Mucosa of descending colon (tissue), 3 donors: ENCODE data around the gene SERPINH1. TPM values are rescaled to one million over a fixed set of nuclear protein-coding genes. Genes with fewer than 3 reads are reported as not detected.

ENCODE experiments used
- ATAC-seq: fragments of 200-7000 bp; cut with Tn5 transposase; one replicate; pipeline ENCODE4 v1.9.1; 2020; ENCODE audit warnings: mild to moderate bottlenecking, moderate library complexity
- DNase-seq, 3 donors: peaks; one replicate each; pipeline ENCODE4 v3.0.0-alpha.2; 2020
- H3K36me3 ChIP-seq: fragments of 200-600 bp; one replicate; pipeline ENCODE4 v1.8.0; 2021; ENCODE audit warnings: low read depth, mild to moderate bottlenecking
- H3K4me1 ChIP-seq: fragments of 200-600 bp; one replicate; pipeline ENCODE4 v1.8.0; 2021; ENCODE audit warnings: low read depth, mild to moderate bottlenecking
- H3K4me3 ChIP-seq: fragments of 200-600 bp; one replicate; pipeline ENCODE4 v1.8.0; 2021; ENCODE audit warnings: mild to moderate bottlenecking
- H3K9me3 ChIP-seq: fragments of 200-600 bp; one replicate; pipeline ENCODE4 v1.8.0; 2021; ENCODE audit warnings: mild to moderate bottlenecking
- intact Hi-C, 2 donors: fragments of 100-400 bp; cut with DNase I in 1 of 2; cut with micrococcal nuclease in 1 of 2; formaldehyde crosslinking; loops; one replicate each; pipeline versions ENCODE4 v1.11.0 to v1.11.1; 2022; cut with DNase I, micrococcal nuclease
- total RNA-seq, 3 donors: library from RNA; stranded (reverse); fragmentation: NEBNext Ultra II Directional in 2 of 3; extraction: Animal tissue kit (Norgen Biotek cat#: 25700) in 2 of 3; gene quantifications; one replicate each; pipeline versions ENCODE4 v1.2.1 to v1.2.4, GENCODE V29; 2021 to 2023
- TF ChIP-seq, protein P1 (sequence below): fragments of 200-600 bp; IDR thresholded peaks from one replicate; pipeline ENCODE4 v1.8.0; 2022; ENCODE audit warnings: antibody characterized with exemption, mild to moderate bottlenecking
- donor health status: DM: no; HTN: no; CAD: no; lungs with moderate emphysema.
- donor health status: DM: no; HTN: no; CAD: no.
- donor health status: DM: no; HTN: yes; CAD: no.

SERPINH1 gene
- total RNA-seq, 3 donors from 2014 or later: 44.1 to 87.0 (median 50.5) TPM

DNA sequence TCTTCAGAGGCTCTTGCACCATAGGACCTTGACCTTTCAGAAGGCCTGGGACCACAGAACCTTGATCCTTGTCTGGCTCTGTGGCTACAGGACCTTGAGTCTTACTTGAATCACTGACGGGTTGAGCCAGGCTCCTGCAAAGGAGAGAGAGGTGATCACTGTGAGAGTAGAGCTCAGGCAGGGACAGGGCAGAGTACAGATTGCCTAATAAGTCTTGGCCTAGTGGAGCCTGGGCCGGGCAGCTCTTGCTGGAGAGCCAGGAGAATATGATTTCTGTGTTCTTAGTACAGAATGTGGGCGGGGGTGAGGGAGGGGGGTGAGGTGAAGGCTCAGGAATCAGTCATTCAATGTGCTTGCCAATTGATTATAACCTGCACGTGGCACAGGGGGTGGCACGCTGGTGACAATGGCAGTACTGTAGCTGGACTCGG is 26.0 kb downstream of the SERPINH1 start:
- DNase-seq: no peak
- intact Hi-C loops: no loop called here
- peaks cover 7% of the 10 kb centered on the region for H3K4me1 ChIP-seq
- no peak overlapping the region for H3K4me3 ChIP-seq
- ATAC-seq: no peak
- H3K9me3 ChIP-seq: no peaks in the 10 kb centered on the region
- H3K36me3 ChIP-seq: no peaks in the 10 kb centered on the region
- TF ChIP-seq, protein P1, sequence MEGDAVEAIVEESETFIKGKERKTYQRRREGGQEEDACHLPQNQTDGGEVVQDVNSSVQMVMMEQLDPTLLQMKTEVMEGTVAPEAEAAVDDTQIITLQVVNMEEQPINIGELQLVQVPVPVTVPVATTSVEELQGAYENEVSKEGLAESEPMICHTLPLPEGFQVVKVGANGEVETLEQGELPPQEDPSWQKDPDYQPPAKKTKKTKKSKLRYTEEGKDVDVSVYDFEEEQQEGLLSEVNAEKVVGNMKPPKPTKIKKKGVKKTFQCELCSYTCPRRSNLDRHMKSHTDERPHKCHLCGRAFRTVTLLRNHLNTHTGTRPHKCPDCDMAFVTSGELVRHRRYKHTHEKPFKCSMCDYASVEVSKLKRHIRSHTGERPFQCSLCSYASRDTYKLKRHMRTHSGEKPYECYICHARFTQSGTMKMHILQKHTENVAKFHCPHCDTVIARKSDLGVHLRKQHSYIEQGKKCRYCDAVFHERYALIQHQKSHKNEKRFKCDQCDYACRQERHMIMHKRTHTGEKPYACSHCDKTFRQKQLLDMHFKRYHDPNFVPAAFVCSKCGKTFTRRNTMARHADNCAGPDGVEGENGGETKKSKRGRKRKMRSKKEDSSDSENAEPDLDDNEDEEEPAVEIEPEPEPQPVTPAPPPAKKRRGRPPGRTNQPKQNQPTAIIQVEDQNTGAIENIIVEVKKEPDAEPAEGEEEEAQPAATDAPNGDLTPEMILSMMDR: no peak

GRCh38 chr11:75589051-75589450 is 27.0 kb downstream of the SERPINH1 start:
- Histone ChIP-seq H3K9me3 (no peaks in the 10 kb centered on the region), H3K4me1 (peaks cover 7% of the 10 kb centered on the region), H3K4me3 (no peak overlapping the region), H3K36me3 (no peaks in the 10 kb centered on the region)
- intact Hi-C loops: no loop called here
- ATAC-seq (no peak), DNase-seq (no peak)
- TF ChIP-seq, protein P1: no peak

GRCh38 chr11:75589933-75590332 is 27.9 kb downstream of the SERPINH1 start:
- ATAC-seq: no peak

GRCh38 chr11:75591371-75591770 is 29.3 kb downstream of the SERPINH1 start:
- Histone ChIP-seq H3K36me3 (no peaks in the 10 kb centered on the region), H3K4me3 (no peak overlapping the region), H3K9me3 (no peaks in the 10 kb centered on the region), H3K4me1 (peaks cover 7% of the 10 kb centered on the region)
- TF ChIP-seq, protein P1: no peak
- ATAC-seq (no peak), DNase-seq (no peak)
- intact Hi-C loops: no loop called here

More at GRCh38 chr11:75589933-75590332, 27.9 kb downstream of the SERPINH1 start:
- TF ChIP-seq, protein P1: no peak
- Histone ChIP-seq H3K9me3 (no peaks in the 10 kb centered on the region), H3K4me1 (peaks cover 7% of the 10 kb centered on the region), H3K4me3 (no peak overlapping the region), H3K36me3 (no peaks in the 10 kb centered on the region)
- no peak for DNase-seq
- intact Hi-C loops: no loop called here

- H3K9me3 ChIP-seq: no peaks in the 10 kb centered on the region
- H3K4me3 ChIP-seq: no peak overlapping the region
- peaks cover 7% of the 10 kb centered on the region for H3K4me1 ChIP-seq
- no peaks in the 10 kb centered on the region for H3K36me3 ChIP-seq
- DNase-seq: no peak
- no peak for ATAC-seq
- TF ChIP-seq, protein P1: no peak
- intact Hi-C loops: no loop called here
Observed at GRCh38 chr11:75591966-75592365, 29.9 kb downstream of the SERPINH1 start.

GRCh38 chr11:75592715-75593114 is 30.7 kb downstream of the SERPINH1 start:
- peak in 2 of 3 donors; percentile 36 to 44 for DNase-seq
- TF ChIP-seq, protein P1: no peak
- H3K4me1 ChIP-seq: peaks cover 7% of the 10 kb centered on the region
- H3K9me3 ChIP-seq: no peaks in the 10 kb centered on the region
- peak; percentile 82 for ATAC-seq
- H3K4me3 ChIP-seq: no peak overlapping the region
- no peaks in the 10 kb centered on the region for H3K36me3 ChIP-seq
- intact Hi-C loops: no loop called here
